GM12891 (cell line): ENCODE measurements around the gene SORL1.

Experiments used
- PAX5 ChIP-seq: IDR thresholded peaks from 2 replicates; pipeline ENCODE4 v1.6.1; 2011; ENCODE audit warnings: low read length, moderate library complexity, mild to moderate bottlenecking; ENCODE audit not compliant: insufficient read depth, severe bottlenecking
- POLR2A ChIP-seq: IDR thresholded peaks from 2 replicates; pipeline ENCODE4 v1.6.1; 2011; ENCODE audit warnings: low read depth, low read length, control low read depth
- POLR2AphosphoS5 ChIP-seq: IDR thresholded peaks from 2 replicates; pipeline ENCODE4 v1.6.1; 2011; ENCODE audit warnings: low read depth, low read length, control low read depth
- SPI1 ChIP-seq: IDR thresholded peaks from 2 replicates; pipeline ENCODE4 v1.6.1; 2011; ENCODE audit warnings: low read depth, low read length, control low read depth
- TAF1 ChIP-seq: IDR thresholded peaks from 2 replicates; pipeline ENCODE4 v1.6.1; 2011; ENCODE audit warnings: low read depth, low read length, control low read depth

DNA sequence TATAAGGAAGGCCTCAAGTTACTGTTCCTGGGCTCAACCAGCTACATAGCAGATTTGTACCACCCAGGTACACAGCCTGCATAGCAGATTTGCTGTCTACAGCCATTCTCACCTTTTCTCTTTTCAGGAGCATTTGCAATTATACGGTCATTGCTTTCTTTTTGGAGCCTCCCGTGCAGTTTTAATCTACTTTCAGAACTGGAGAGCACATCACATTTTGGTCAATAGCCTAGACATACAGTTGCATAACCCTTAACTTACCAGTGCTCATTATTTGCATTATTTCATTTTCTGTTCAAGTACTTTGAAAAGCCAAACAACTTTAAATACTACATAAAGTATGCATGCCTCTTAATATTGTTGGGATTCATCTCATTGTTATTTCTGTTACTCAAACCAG, 151.2 kb downstream of the SORL1 start:
- TF ChIP-seq TAF1 (no peak), PAX5 (no peak), POLR2A (no peak), POLR2AphosphoS5 (no peak), SPI1 (no peak)
